B cell (primary cell): ENCODE results near the gene AFG3L2. TPM values are rescaled to one million over a fixed set of nuclear protein-coding genes. Genes with fewer than 3 reads are reported as not detected.

Source experiments
- ATAC-seq: fragments of 200-7000 bp; cut with Tn5 transposase; one replicate; pipeline ENCODE4 v1.10.0; 2021; ENCODE audit warnings: low read depth, mild to moderate bottlenecking, moderate number of reproducible peaks, moderate library complexity
- CTCF ChIA-PET: fragments of 350-600 bp; sonication (Branson Sonifier 250); formaldehyde crosslinking; loops from one replicate; lab custom pipeline; 2021; ENCODE audit warnings: antibody characterized with exemption, inconsistent platforms; lab: Charles Lee
- POLR2A ChIA-PET: fragments of 350-600 bp; sonication (Branson Sonifier 250); formaldehyde crosslinking; loops from one replicate; lab custom pipeline; 2021; ENCODE audit warnings: antibody characterized with exemption; lab: Charles Lee
- DNase-seq: peaks from one replicate; pipeline ENCODE4 v3.0.0; 2013
- H2AFZ ChIP-seq: 2 replicates; pipeline ENCODE4 v1.6.1; 2012; ENCODE audit warnings: mild to moderate bottlenecking, low read depth, low read length; ENCODE audit not compliant: insufficient read depth, poor library complexity, severe bottlenecking
- H3K27ac ChIP-seq, 2 donors: 1 replicate in 1 of 2; 2 replicates in 1 of 2; pipeline ENCODE4 v1.5.1; 2012 to 2013; ENCODE audit warnings: low read length in 2 of 2, mild to moderate bottlenecking in 2 of 2, moderate library complexity in 1 of 2
- H3K27me3 ChIP-seq, 4 experiments: fragments of 200-600 bp in 1 of 4; sonication (generic) in 1 of 4; replicated peaks in 1 of 4; 1 replicate in 2 of 4; 2 replicates in 2 of 4; pipeline versions ENCODE4 v1.6.1 to v1.7.0; 2013 to 2016; ENCODE audit warnings: low read length in 3 of 4, mild to moderate bottlenecking in 2 of 4, mixed read lengths in 1 of 4, moderate library complexity in 1 of 4; ENCODE audit not compliant: insufficient read depth in 4 of 4, control insufficient read depth in 3 of 4; ENCODE audit errors: control extremely low read depth in 1 of 4
- H3K36me3 ChIP-seq, 2 experiments: replicated peaks in 1 of 2; 1 replicate in 1 of 2; 2 replicates in 1 of 2; pipeline versions ENCODE4 v1.6.1 to v1.7.1; 2013; ENCODE audit warnings: low read length in 1 of 2; ENCODE audit not compliant: insufficient read depth in 2 of 2, control insufficient read depth in 1 of 2; ENCODE audit errors: control extremely low read depth in 1 of 2, extremely low read depth in 1 of 2
- H3K4me1 ChIP-seq, 2 donors: fragments of 200-600 bp in 1 of 2; sonication (generic) in 1 of 2; 1 replicate in 1 of 2; 2 replicates in 1 of 2; pipeline versions ENCODE4 v1.5.1 to v1.6.1; 2013 to 2017; ENCODE audit warnings: low read length in 2 of 2; ENCODE audit not compliant: control insufficient read depth in 2 of 2, insufficient read depth in 2 of 2
- H3K4me2 ChIP-seq: replicated peaks from 2 replicates; pipeline ENCODE3; 2012; ENCODE audit warnings: mild to moderate bottlenecking, low read depth, low read length; ENCODE audit not compliant: poor library complexity, severe bottlenecking
- H3K4me3 ChIP-seq, 5 experiments: fragments of 200-600 bp in 1 of 5; sonication (generic) in 1 of 5; 1 replicate in 3 of 5; 2 replicates in 2 of 5; pipeline versions ENCODE4 v1.5.1 to v1.7.0; 2011 to 2016; ENCODE audit warnings: low read length in 4 of 5, mild to moderate bottlenecking in 4 of 5, low read depth in 2 of 5, control low read depth in 1 of 5, moderate library complexity in 1 of 5; ENCODE audit not compliant: insufficient read depth in 1 of 5; ENCODE audit errors: control extremely low read depth in 1 of 5, extremely low read depth in 1 of 5
- H3K79me2 ChIP-seq: fragments of 200-600 bp; sonication (generic); one replicate; pipeline ENCODE4 v1.6.0; 2016; ENCODE audit warnings: low read length; ENCODE audit not compliant: control insufficient read depth, insufficient read depth
- H3K9ac ChIP-seq: fragments of 200-600 bp; sonication (generic); 2 replicates; pipeline ENCODE4 v1.6.1; 2017; ENCODE audit warnings: mild to moderate bottlenecking, low read length, moderate library complexity
- H3K9me3 ChIP-seq, 3 donors: one replicate each; pipeline versions ENCODE4 v1.6.1 to v1.7.1; 2013; ENCODE audit warnings: low read length in 2 of 3; ENCODE audit not compliant: control insufficient read depth in 2 of 3, insufficient read depth in 1 of 3; ENCODE audit errors: control extremely low read depth in 1 of 3
- H4K20me1 ChIP-seq: 2 replicates; pipeline ENCODE4 v1.6.0; 2012; ENCODE audit warnings: mild to moderate bottlenecking, low read length; ENCODE audit not compliant: insufficient read depth, control insufficient read depth, poor library complexity, severe bottlenecking
- H3K27ac Mint-ChIP-seq: one replicate; pipeline ENCODE4 v1.8.0; 2021; ENCODE audit warnings: mixed read lengths
- H3K27me3 Mint-ChIP-seq: one replicate; pipeline ENCODE4 v1.8.0; 2021; ENCODE audit warnings: mixed read lengths
- H3K4me1 Mint-ChIP-seq: one replicate; pipeline ENCODE4 v1.8.0; 2021; ENCODE audit warnings: mixed read lengths
- H3K4me3 Mint-ChIP-seq: one replicate; pipeline ENCODE4 v1.8.0; 2021; ENCODE audit warnings: mixed read lengths
- H3K9me3 Mint-ChIP-seq: one replicate; pipeline ENCODE4 v1.8.0; 2022; ENCODE audit warnings: mixed read lengths; ENCODE audit not compliant: insufficient read depth
- EZH2 ChIP-seq: IDR thresholded peaks from 2 replicates; pipeline ENCODE4 v1.6.1; 2012; ENCODE audit warnings: borderline replicate concordance, low read depth, mild to moderate bottlenecking, moderate library complexity, low read length; ENCODE audit not compliant: insufficient read depth, poor library complexity, severe bottlenecking
- WGBS: methylation state at CpG from one replicate; pipeline ENCODE4 v1.1.5; 2013; ENCODE audit warnings: missing lambda C conversion rate; ENCODE audit not compliant: insufficient coverage; 5-methylcytosine and 5-hydroxymethylcytosine counted together
- intact Hi-C: fragments of 100-400 bp; cut with micrococcal nuclease; formaldehyde crosslinking; loops from one replicate; pipeline ENCODE4 v1.10.0; 2022
- polyA plus RNA-seq: library from polyadenylated mRNA; depleted of rRNA; stranded (reverse); fragments of >200 nt; gene quantifications from 2 replicates; pipeline ENCODE4 v1.2.3, GENCODE V29; 2012
- total RNA-seq, 2 donors: library from RNA; stranded (reverse); fragments of 120-200 nt in 1 of 2; gene quantifications; 1 replicate in 1 of 2; 2 replicates in 1 of 2; pipeline versions ENCODE4 v1.2.3 to v1.2.4, GENCODE V29; 2013 to 2022
- TF ChIP-seq, protein P1 (sequence below): fragments of 200-600 bp; IDR thresholded peaks from one replicate; pipeline ENCODE4 v1.8.0; 2022; ENCODE audit warnings: antibody characterized with exemption, mild to moderate bottlenecking

The AFG3L2 gene
- total and polyA plus RNA-seq, 2 donors (not counting 1 experiment from before 2014, with no cell fraction given) = 11.9 to 40.7 TPM

DNA sequence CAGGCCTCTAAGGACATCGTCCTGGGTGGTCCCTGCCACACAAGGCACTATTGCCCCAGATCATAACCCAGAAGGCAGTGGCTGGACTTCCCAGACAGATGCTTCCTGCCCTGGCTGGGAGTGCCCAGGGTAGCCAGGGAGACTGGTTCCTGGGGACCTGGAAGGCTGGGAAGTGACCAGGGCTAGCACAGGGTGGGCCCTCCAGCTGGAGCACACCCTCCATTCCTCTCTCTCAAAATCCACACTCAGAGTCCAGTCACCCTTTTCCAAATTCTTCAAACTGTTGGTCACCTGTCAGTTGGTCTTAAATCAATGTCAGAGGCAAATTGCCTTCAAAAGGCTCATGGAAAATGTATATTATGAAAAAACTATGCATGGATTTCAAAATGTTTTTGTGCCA is 80.6 kb downstream of the AFG3L2 start:
- Histone ChIP-seq H3K9me3 (peaks cover 0 to 2% (median 0%) of the 10 kb centered on the region in 3 donors), H2AFZ (no peak overlapping the region), H4K20me1 (no peaks in the 10 kb centered on the region), H3K79me2 (no peaks in the 10 kb centered on the region), H3K27me3 (peaks cover 0 to 2% (median 0%) of the 10 kb centered on the region in 4 experiments), H3K9ac (no peak overlapping the region), H3K27ac (no peak overlapping the region), H3K4me1 (no peaks in the 10 kb centered on the region), H3K4me3 (no peak overlapping the region), H3K4me2 (no peak overlapping the region), H3K36me3 (no peaks in the 10 kb centered on the region)
- H3K27ac Mint-ChIP-seq = no peak overlapping the region
- intact Hi-C loops = no loop called here
- CTCF ChIA-PET = interaction anchor here (0.6 kb wide), 1 partner anchor 17 kb away, joined by 4 read pairs; no protein-coding TSS in a partner anchor
- peaks cover 24% of the 10 kb centered on the region for H3K27me3 Mint-ChIP-seq
- POLR2A ChIA-PET = no interaction called here
- no peak overlapping the region for H3K4me3 Mint-ChIP-seq
- ATAC-seq (no peak), DNase-seq (no peak)
- 80% methylated on average over 1 of the region's 1 CpG for WGBS
- no peaks in the 10 kb centered on the region for H3K4me1 Mint-ChIP-seq
- no peak for TF ChIP-seq EZH2
- TF ChIP-seq, protein P1, sequence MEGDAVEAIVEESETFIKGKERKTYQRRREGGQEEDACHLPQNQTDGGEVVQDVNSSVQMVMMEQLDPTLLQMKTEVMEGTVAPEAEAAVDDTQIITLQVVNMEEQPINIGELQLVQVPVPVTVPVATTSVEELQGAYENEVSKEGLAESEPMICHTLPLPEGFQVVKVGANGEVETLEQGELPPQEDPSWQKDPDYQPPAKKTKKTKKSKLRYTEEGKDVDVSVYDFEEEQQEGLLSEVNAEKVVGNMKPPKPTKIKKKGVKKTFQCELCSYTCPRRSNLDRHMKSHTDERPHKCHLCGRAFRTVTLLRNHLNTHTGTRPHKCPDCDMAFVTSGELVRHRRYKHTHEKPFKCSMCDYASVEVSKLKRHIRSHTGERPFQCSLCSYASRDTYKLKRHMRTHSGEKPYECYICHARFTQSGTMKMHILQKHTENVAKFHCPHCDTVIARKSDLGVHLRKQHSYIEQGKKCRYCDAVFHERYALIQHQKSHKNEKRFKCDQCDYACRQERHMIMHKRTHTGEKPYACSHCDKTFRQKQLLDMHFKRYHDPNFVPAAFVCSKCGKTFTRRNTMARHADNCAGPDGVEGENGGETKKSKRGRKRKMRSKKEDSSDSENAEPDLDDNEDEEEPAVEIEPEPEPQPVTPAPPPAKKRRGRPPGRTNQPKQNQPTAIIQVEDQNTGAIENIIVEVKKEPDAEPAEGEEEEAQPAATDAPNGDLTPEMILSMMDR = no peak
- no peaks in the 10 kb centered on the region for H3K9me3 Mint-ChIP-seq

DNA sequence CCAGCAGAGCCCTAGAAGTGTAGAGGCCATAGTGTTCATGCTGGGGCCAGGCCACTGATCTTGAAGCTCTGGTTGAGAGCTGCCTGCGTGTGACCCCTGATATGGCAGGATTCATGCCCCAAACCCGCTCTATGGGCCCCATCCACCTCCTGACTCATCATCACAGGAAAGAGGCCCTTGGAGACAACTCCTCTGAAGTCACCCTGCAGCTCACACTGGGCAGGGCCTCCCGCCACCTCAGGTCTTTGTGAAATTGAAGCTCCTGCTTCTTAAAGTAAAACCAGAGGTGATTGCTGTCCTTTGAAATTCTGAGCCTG is 81.0 kb downstream of the AFG3L2 start:
- H3K36me3 ChIP-seq = no peaks in the 10 kb centered on the region
- TF ChIP-seq EZH2 = no peak
- TF ChIP-seq, protein P1 = no peak
- DNase-seq (no peak), ATAC-seq (no peak)
- H3K27ac Mint-ChIP-seq = no peak overlapping the region
- no peaks in the 10 kb centered on the region for H3K9me3 Mint-ChIP-seq
- no peak overlapping the region for H3K9ac ChIP-seq
- ChIA-PET POLR2A (no interaction called here), CTCF (interaction anchor here (0.6 kb wide), 1 partner anchor 17 kb away, joined by 4 read pairs; no protein-coding TSS in a partner anchor)
- peaks cover 0 to 2% (median 0%) of the 10 kb centered on the region in 4 experiments for H3K27me3 ChIP-seq
- H4K20me1 ChIP-seq = no peaks in the 10 kb centered on the region
- no peak overlapping the region for H2AFZ ChIP-seq
- H3K79me2 ChIP-seq = no peaks in the 10 kb centered on the region
- H3K27me3 Mint-ChIP-seq = peaks cover 27% of the 10 kb centered on the region
- H3K4me2 ChIP-seq = no peak overlapping the region
- 89% methylated on average over 3 of the region's 3 CpGs for WGBS
- H3K4me1 ChIP-seq = no peaks in the 10 kb centered on the region
- H3K4me3 Mint-ChIP-seq = no peak overlapping the region
- no peak overlapping the region for H3K27ac ChIP-seq
- no peak overlapping the region for H3K4me3 ChIP-seq
- H3K4me1 Mint-ChIP-seq = no peaks in the 10 kb centered on the region
- intact Hi-C loops = no loop called here
- H3K9me3 ChIP-seq = peaks cover 0 to 2% (median 0%) of the 10 kb centered on the region in 3 donors
